ENCODE measurements around the gene ZDHHC11.
"Not testable (repeated sequence)": the region's sequence is repeated elsewhere in the genome, so short reads cannot be mapped to it uniquely, and the experiment has no call there.

The ZDHHC11 gene

GRCh38 chr5:761059-761771 is 89.6 kb downstream of the ZDHHC11 start:
- DNase-seq (ENCODE audit: low spot score) = peak; percentile 15

GRCh38 chr5:760363-761058 is 90.3 kb downstream of the ZDHHC11 start:
- peak; percentile 12 for DNase-seq (ENCODE audit: low spot score)

GRCh38 chr5:759781-760362 is 90.9 kb downstream of the ZDHHC11 start:
- DNase-seq (ENCODE audit: low spot score) = peak; percentile 20

- DNase-seq (ENCODE audit: low spot score) = peak; percentile 40
Observed at GRCh38 chr5:759111-759751, 91.6 kb downstream of the ZDHHC11 start.

- peak; percentile 8 for DNase-seq (ENCODE audit: low spot score)
Observed at GRCh38 chr5:758698-759053, 92.1 kb downstream of the ZDHHC11 start.

GRCh38 chr5:757931-758697 is 92.7 kb downstream of the ZDHHC11 start:
- DNase-seq (ENCODE audit: low spot score) = peak; percentile 21

- peak; percentile 30 for DNase-seq (ENCODE audit: low spot score)
Observed at GRCh38 chr5:757346-757930, 93.3 kb downstream of the ZDHHC11 start.

GRCh38 chr5:756865-757345 is 93.9 kb downstream of the ZDHHC11 start:
- peak; percentile 32 for DNase-seq (ENCODE audit: low spot score)

GRCh38 chr5:756171-756570 is 94.6 kb downstream of the ZDHHC11 start:
- peak; percentile 12 for DNase-seq (ENCODE audit: low spot score)

- not testable (repeated sequence) for DNase-seq (ENCODE audit: low spot score)
Observed at GRCh38 chr5:754143-754632, 96.6 kb downstream of the ZDHHC11 start.

- DNase-seq (ENCODE audit: low spot score) = not testable (repeated sequence)
Observed at GRCh38 chr5:753567-754142, 97.1 kb downstream of the ZDHHC11 start.

- not testable (repeated sequence) for DNase-seq (ENCODE audit: low spot score)
Observed at GRCh38 chr5:752532-753115, 98.2 kb downstream of the ZDHHC11 start.

GRCh38 chr5:751992-752391 is 98.8 kb downstream of the ZDHHC11 start:
- not testable (repeated sequence) for DNase-seq (ENCODE audit: low spot score)

GRCh38 chr5:751496-751895 is 99.3 kb downstream of the ZDHHC11 start:
- DNase-seq (ENCODE audit: low spot score) = no peak

GRCh38 chr5:750226-750625 is 100.6 kb downstream of the ZDHHC11 start:
- DNase-seq (ENCODE audit: low spot score) = not testable (repeated sequence)

- no peak for DNase-seq (ENCODE audit: low spot score)
Observed at GRCh38 chr5:749101-749670, 101.6 kb downstream of the ZDHHC11 start.

- DNase-seq (ENCODE audit: low spot score) = not testable (repeated sequence)
Observed at GRCh38 chr5:748011-748980, 102.5 kb downstream of the ZDHHC11 start.

- DNase-seq (ENCODE audit: low spot score) = not testable (repeated sequence)
Observed at GRCh38 chr5:747303-747844, 103.4 kb downstream of the ZDHHC11 start.
